Ishikawa (cell line): ENCODE measurements around the gene CCDC183.

Source experiments
- CREB1 ChIP-seq: IDR thresholded peaks from 2 replicates; pipeline ENCODE4 v1.6.1; 2012; ENCODE audit warnings: low read depth
- RAD21 ChIP-seq: IDR thresholded peaks from 2 replicates; pipeline ENCODE4 v1.6.1; 2012; ENCODE audit warnings: low read depth
- REST ChIP-seq: IDR thresholded peaks from 2 replicates; pipeline ENCODE4 v1.6.1; 2012; ENCODE audit warnings: low read depth, mild to moderate bottlenecking
- TAF1 ChIP-seq: IDR thresholded peaks from 2 replicates; pipeline ENCODE4 v1.6.1; 2012; ENCODE audit warnings: low read depth, mild to moderate bottlenecking
- TCF12 ChIP-seq: IDR thresholded peaks from 2 replicates; pipeline ENCODE4 v1.6.1; 2012; ENCODE audit warnings: low read depth

GRCh38 chr9:136838314-136839228, 42.4 kb downstream of the CCDC183 start:
- TF ChIP-seq TCF12 (no peak), RAD21 (no peak), REST (no peak), CREB1 (no peak), TAF1 (no peak)
